Thoracic aorta (tissue), 2 donors: Measurements from ENCODE around the gene WNT8B. TPM values are rescaled to one million over a fixed set of nuclear protein-coding genes. Genes with fewer than 3 reads are reported as not detected.

ENCODE experiments used
- ATAC-seq: fragments of 150-250 bp; one replicate; pipeline ENCODE4 v1.8.0; 2017; ENCODE audit warnings: low read depth; ENCODE audit not compliant: insufficient number of reproducible peaks, low FRiP score
- DNase-seq: peaks from one replicate; pipeline ENCODE4 v3.0.0-alpha.2; 2020; ENCODE audit warnings: low spot score
- H3K27ac ChIP-seq, 2 donors: fragments of 200-600 bp; sonication (generic); 1 replicate in 1 of 2; 2 replicates in 1 of 2; pipeline ENCODE4 v1.5.1; 2016; ENCODE audit warnings: mild to moderate bottlenecking in 2 of 2, moderate library complexity in 2 of 2
- H3K27me3 ChIP-seq: fragments of 200-600 bp; sonication (generic); replicated peaks from 2 replicates; pipeline ENCODE4 v1.6.0; 2016; ENCODE audit warnings: mild to moderate bottlenecking; ENCODE audit not compliant: insufficient read depth
- H3K36me3 ChIP-seq: fragments of 200-600 bp; sonication (generic); one replicate; pipeline ENCODE4 v1.5.1; 2016
- H3K4me1 ChIP-seq, 2 donors: fragments of 200-600 bp; sonication (generic); 1 replicate in 1 of 2; 2 replicates in 1 of 2; pipeline versions ENCODE4 v1.5.1 to v1.6.0; 2016; ENCODE audit warnings: low read depth in 2 of 2, mild to moderate bottlenecking in 1 of 2; ENCODE audit not compliant: control insufficient read depth in 1 of 2
- H3K4me3 ChIP-seq: fragments of 200-600 bp; sonication (generic); 2 replicates; pipeline ENCODE4 v1.5.1; 2016; ENCODE audit warnings: mild to moderate bottlenecking
- H3K9me3 ChIP-seq: fragments of 200-600 bp; sonication (generic); 2 replicates; pipeline ENCODE4 v1.5.1; 2016
- CTCF ChIP-seq: fragments of 200-600 bp; sonication (generic); IDR thresholded peaks from one replicate; pipeline ENCODE4 v1.5.1; 2019; ENCODE audit warnings: antibody characterized with exemption
- total RNA-seq, 2 donors: library from RNA; depleted of rRNA; stranded (reverse); fragments of >200 nt; gene quantifications; one replicate each; pipeline versions ENCODE4 v1.1.0 to v1.2.3, GENCODE V29; 2016

Gene WNT8B
- total RNA-seq, 2 donors from 2014 or later = not detected

- no peak overlapping the region for H3K4me3 ChIP-seq
- no peaks in the 10 kb centered on the region for H3K4me1 ChIP-seq
- ATAC-seq (no peak), DNase-seq (no peak)
- H3K9me3 ChIP-seq = no peaks in the 10 kb centered on the region
- no peaks in the 10 kb centered on the region for H3K27me3 ChIP-seq
- no peaks in the 10 kb centered on the region for H3K36me3 ChIP-seq
- H3K27ac ChIP-seq = no peak overlapping the region
- TF ChIP-seq CTCF = no peak
Measured at GRCh38 chr10:100436255-100436654, 26.6 kb upstream of the WNT8B start.

DNA sequence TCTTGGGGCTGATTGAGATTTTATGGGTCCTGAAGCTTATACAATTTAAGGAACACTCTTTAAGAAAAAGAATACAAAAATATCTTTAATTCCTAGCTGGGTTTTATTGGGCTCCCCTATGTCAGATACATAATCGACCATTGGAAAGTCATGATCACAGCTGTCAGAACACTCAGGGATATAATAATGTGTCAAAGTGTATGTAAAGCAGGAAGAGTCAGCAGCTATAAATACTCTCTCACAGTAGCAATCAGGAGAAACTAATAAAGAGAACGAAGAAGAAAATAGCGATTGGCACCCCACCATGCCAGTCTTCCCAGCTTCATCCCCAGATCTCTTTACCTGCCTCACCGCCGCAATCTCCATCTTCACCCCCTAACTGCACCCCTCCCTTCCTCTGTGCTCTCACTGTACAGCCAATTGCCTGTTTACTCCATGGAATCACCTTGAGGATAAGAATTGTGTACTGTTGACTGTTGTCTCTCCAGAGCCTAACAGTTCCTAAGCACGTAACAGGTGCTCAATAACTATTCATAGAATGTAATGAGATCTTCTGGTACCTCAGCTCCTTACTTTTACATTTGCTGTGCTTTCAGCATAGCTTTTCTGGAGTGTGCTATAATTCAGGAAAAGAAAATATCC is 24.0 kb upstream of the WNT8B start:
- ATAC-seq = no peak
- Histone ChIP-seq H3K36me3 (no peaks in the 10 kb centered on the region), H3K27ac (no peak overlapping the region), H3K9me3 (no peaks in the 10 kb centered on the region), H3K4me1 (no peaks in the 10 kb centered on the region), H3K4me3 (no peak overlapping the region), H3K27me3 (no peaks in the 10 kb centered on the region)
- DNase-seq = no peak
- TF ChIP-seq CTCF = no peak

DNA sequence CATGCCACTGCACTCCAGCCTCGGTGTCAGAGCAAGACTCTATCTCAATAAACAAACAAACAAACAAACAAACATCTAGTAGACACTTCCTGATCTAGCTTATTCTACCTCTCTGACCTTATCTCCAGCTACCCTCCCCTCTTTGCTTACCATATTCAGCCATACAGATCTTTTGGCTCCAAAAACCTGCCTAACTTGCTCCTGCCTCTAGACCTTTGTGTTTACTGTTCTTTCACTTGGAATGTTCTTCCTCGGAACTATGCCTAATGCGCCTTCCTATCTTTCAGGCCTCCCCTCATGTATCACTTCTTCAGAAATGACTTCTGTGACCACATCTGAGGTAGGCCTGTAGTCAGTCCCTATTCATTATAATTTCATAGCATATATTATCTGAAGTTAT is 20.3 kb upstream of the WNT8B start:
- TF ChIP-seq CTCF = no peak
- no peak for DNase-seq
- Histone ChIP-seq H3K27ac (no peak overlapping the region), H3K27me3 (no peaks in the 10 kb centered on the region), H3K36me3 (no peaks in the 10 kb centered on the region), H3K4me1 (no peaks in the 10 kb centered on the region), H3K9me3 (no peaks in the 10 kb centered on the region), H3K4me3 (no peak overlapping the region)
- ATAC-seq = no peak

DNA sequence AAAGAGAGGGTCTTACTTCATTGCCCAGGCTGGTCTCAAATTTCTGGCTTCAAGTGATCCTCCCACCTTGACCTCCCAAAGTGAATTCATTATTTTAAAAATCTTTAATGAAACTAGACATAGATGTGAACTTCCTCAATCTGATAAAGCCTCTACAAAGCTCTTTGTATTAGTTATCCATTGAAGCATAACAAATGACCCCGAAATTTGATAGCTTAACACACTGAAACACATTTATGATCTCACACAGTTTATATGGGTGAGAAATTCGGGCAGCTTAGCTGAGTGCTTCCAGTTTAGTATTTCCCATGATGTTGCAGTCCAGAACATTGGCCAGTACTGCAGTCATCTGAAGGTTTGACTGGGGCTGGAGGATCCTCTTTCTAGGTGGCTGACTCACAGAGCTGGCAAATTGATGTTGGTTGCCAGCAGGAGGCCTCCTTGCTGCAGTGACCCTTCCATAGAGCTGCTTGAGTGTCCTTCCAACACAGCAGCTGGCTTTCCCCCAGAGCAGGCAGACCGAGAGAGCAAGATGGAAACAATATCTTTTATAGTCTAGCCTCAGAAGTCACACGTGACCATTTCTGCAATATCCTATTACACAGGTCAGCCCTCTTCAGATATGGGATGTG is 16.6 kb upstream of the WNT8B start:
- no peaks in the 10 kb centered on the region for H3K27me3 ChIP-seq
- H3K27ac ChIP-seq = no peak overlapping the region
- no peaks in the 10 kb centered on the region for H3K36me3 ChIP-seq
- TF ChIP-seq CTCF = no peak
- H3K9me3 ChIP-seq = no peaks in the 10 kb centered on the region
- no peak overlapping the region for H3K4me3 ChIP-seq
- ATAC-seq (no peak), DNase-seq (no peak)
- no peaks in the 10 kb centered on the region for H3K4me1 ChIP-seq

DNA sequence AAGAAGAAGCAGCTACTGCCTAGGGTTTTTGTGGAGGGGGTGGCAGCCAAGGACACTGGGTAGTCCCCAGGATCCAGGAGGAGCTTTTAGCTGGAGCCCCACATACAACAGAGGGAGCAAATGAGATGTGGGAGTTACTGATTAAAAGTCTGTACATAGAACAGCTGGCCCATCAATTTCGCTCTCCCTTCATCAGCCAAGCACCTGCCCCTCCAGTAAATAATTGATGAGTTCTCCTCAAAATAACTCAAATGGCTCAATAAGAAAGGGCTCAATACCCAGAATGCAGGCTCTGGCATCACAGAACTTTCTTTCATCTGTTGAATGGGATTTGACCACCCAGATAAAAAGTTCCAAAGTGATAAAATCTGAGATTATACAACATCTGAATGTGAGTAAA is 15.1 kb upstream of the WNT8B start:
- Histone ChIP-seq H3K4me3 (no peak overlapping the region), H3K9me3 (no peaks in the 10 kb centered on the region), H3K27ac (no peak overlapping the region), H3K4me1 (no peaks in the 10 kb centered on the region), H3K36me3 (no peaks in the 10 kb centered on the region), H3K27me3 (no peaks in the 10 kb centered on the region)
- DNase-seq (no peak), ATAC-seq (no peak)
- no peak for TF ChIP-seq CTCF
